ENCODE results near the gene ABTB1. TPM values are rescaled to one million over a fixed set of nuclear protein-coding genes. Genes with fewer than 3 reads are reported as not detected.

ABTB1 gene
- total and polyA plus RNA-seq, 2 experiments from 2014 or later, result 3.7 to 5.7 TPM

DNA sequence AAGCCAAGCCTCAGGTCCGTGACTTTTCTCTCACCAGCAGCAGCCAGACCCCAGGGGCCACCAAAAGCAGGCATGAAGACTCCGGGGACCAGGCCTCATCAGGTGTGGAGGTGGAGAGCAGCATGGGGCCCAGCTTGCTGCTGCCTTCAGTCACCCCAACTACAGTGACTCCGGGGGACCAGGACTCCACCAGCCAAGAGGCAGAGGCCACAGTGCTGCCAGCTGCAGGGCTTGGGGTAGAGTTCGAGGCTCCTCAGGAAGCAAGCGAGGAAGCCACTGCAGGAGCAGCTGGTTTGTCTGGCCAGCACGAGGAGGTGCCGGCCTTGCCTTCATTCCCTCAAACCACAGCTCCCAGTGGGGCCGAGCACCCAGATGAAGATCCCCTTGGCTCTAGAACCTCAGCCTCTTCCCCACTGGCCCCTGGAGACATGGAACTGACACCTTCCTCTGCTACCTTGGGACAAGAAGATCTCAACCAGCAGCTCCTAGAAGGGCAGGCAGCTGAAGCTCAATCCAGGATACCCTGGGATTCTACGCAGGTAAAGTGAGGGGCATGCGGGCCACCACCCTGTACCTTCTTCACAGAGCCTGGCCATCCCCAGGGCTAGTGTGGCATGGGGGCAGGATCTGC, 12.0 kb upstream of the ABTB1 start:
- Histone ChIP-seq H3K9me2 (ENCODE audit: insufficient read depth) (no peaks in the 10 kb centered on the region), H4K20me1 (replicated peaks; ENCODE audit: insufficient read depth) (peaks cover 6% of the 10 kb centered on the region; the same call in 1 of the 2 replicates), H3K79me2 (replicated peaks; ENCODE audit: insufficient read depth) (no peaks in the 10 kb centered on the region), H3K4me2 (no peak overlapping the region), H2AFZ (no peak overlapping the region), H3K27me3 (ENCODE audit: insufficient read depth) (no peaks in the 10 kb centered on the region), H3K36me3 (ENCODE audit: insufficient read depth) (peaks cover 5% of the 10 kb centered on the region; the same call in 1 of the 2 replicates), H3K4me3 (no peak overlapping the region), H3F3A (replicated peaks; ENCODE audit: low read depth) (no peaks in the 10 kb centered on the region), H3K4me1 (ENCODE audit: insufficient read depth) (no peaks in the 10 kb centered on the region), H3K27ac (ENCODE audit: low read depth) (no peak overlapping the region)
- DNase-seq (ENCODE audit: low spot score), result no peak
- Mint-ChIP-seq H3K27me3 (ENCODE audit: insufficient read depth, low read depth, poor library complexity) (no peaks in the 10 kb centered on the region), H3K36me3 (ENCODE audit: low read depth) (peaks cover 17% of the 10 kb centered on the region), H3K27ac (no peak overlapping the region), H3K9me3 (no peaks in the 10 kb centered on the region), H3K4me1 (no peaks in the 10 kb centered on the region; the same call in 2 of the 3 replicates), H3K4me3 (no peak overlapping the region)
- TF ChIP-seq, protein P1, sequence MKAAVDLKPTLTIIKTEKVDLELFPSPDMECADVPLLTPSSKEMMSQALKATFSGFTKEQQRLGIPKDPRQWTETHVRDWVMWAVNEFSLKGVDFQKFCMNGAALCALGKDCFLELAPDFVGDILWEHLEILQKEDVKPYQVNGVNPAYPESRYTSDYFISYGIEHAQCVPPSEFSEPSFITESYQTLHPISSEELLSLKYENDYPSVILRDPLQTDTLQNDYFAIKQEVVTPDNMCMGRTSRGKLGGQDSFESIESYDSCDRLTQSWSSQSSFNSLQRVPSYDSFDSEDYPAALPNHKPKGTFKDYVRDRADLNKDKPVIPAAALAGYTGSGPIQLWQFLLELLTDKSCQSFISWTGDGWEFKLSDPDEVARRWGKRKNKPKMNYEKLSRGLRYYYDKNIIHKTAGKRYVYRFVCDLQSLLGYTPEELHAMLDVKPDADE (IDR thresholded peaks at IDR 0.05), result no peak
- TF ChIP-seq, protein P2, sequence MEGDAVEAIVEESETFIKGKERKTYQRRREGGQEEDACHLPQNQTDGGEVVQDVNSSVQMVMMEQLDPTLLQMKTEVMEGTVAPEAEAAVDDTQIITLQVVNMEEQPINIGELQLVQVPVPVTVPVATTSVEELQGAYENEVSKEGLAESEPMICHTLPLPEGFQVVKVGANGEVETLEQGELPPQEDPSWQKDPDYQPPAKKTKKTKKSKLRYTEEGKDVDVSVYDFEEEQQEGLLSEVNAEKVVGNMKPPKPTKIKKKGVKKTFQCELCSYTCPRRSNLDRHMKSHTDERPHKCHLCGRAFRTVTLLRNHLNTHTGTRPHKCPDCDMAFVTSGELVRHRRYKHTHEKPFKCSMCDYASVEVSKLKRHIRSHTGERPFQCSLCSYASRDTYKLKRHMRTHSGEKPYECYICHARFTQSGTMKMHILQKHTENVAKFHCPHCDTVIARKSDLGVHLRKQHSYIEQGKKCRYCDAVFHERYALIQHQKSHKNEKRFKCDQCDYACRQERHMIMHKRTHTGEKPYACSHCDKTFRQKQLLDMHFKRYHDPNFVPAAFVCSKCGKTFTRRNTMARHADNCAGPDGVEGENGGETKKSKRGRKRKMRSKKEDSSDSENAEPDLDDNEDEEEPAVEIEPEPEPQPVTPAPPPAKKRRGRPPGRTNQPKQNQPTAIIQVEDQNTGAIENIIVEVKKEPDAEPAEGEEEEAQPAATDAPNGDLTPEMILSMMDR (conservative IDR thresholded peaks at IDR 0.05; ENCODE audit: low read depth in 2 of 2), result no peak
- TF ChIP-seq NANOG (IDR thresholded peaks at IDR 0.05; ENCODE audit: borderline replicate concordance) (no peak), EZH2 (IDR thresholded peaks at IDR 0.05; ENCODE audit: low read depth, unreplicated experiment) (no peak), ZNF331 (CRISPR knock-in tag; IDR thresholded peaks at IDR 0.05; ENCODE audit: low read depth) (no peak), CREB1 (CRISPR knock-in tag; IDR thresholded peaks at IDR 0.05; ENCODE audit: low read depth) (no peak), STAT1 (IDR thresholded peaks at IDR 0.05; ENCODE audit: unreplicated experiment) (no peak), REST (IDR thresholded peaks at IDR 0.05; ENCODE audit: unreplicated experiment) (no peak), POLR2AphosphoS5 (IDR thresholded peaks at IDR 0.05; ENCODE audit: low read depth) (no peak), JUNB (IDR thresholded peaks at IDR 0.05; ENCODE audit: unreplicated experiment) (no peak)
- no peak for ATAC-seq
